HTR-8/SVneo (cell line): ENCODE measurements around the gene ZRANB3.
"Not testable (repeated sequence)": the region's sequence is repeated elsewhere in the genome, so short reads cannot be mapped to it uniquely, and the experiment has no call there.

Experiments
- DNase-seq: peaks from one replicate; pipeline ENCODE4 v3.0.0; 2011; ENCODE audit warnings: low spot score, mixed read lengths; ENCODE audit not compliant: insufficient read length
- FAIRE-seq: peaks from 2 replicates; lab custom pipeline; 2011; peaks lifted over from hg19 to GRCh38; lab: Jason Lieb, UNC

The ZRANB3 gene

GRCh38 chr2:135095591-135095990, 435.4 kb downstream of the ZRANB3 start:
- FAIRE-seq (no peak), DNase-seq (no peak)

- DNase-seq (no peak), FAIRE-seq (no peak)
Measured at GRCh38 chr2:135094508-135094907, 436.5 kb downstream of the ZRANB3 start.

GRCh38 chr2:135093670-135094330, 437.2 kb downstream of the ZRANB3 start:
- no peak for FAIRE-seq
- DNase-seq = no peak

GRCh38 chr2:135093193-135093592, 437.8 kb downstream of the ZRANB3 start:
- no peak for DNase-seq
- FAIRE-seq = no peak

- no peak for DNase-seq
- FAIRE-seq = no peak
Measured at GRCh38 chr2:135091681-135092080, 439.3 kb downstream of the ZRANB3 start.

GRCh38 chr2:135089597-135089996, 441.4 kb downstream of the ZRANB3 start:
- DNase-seq, FAIRE-seq: not testable (repeated sequence)
